H1 (cell line): ENCODE measurements around the gene CELA2A. TPM values are rescaled to one million over a fixed set of nuclear protein-coding genes. Genes with fewer than 3 reads are reported as not detected.

Experiments
- CHD2 ChIP-seq: IDR thresholded peaks from 2 replicates; pipeline ENCODE4 v1.6.1; 2012; ENCODE audit warnings: low read length, improper control_type of control experiment
- CHD7 ChIP-seq: fragments of 300-600 bp; sonication (generic); IDR thresholded peaks from 2 replicates; pipeline ENCODE4 v1.7.1; 2012; ENCODE audit warnings: low read length, moderate library complexity, mild to moderate bottlenecking, inconsistent platforms; ENCODE audit not compliant: insufficient replicate concordance
- PHF8 ChIP-seq: fragments of 200-600 bp; sonication (generic); conservative IDR thresholded peaks from 2 replicates; pipeline ENCODE4 v1.7.1; 2012; ENCODE audit warnings: low read depth, mild to moderate bottlenecking, inconsistent platforms, low read length, moderate library complexity
- RAD21 ChIP-seq, 2 experiments: IDR thresholded peaks in 1 of 2; conservative IDR thresholded peaks in 1 of 2; 2 replicates each; pipeline ENCODE4 v1.6.1; 2011; ENCODE audit warnings: low read depth in 2 of 2, low read length in 2 of 2, improper control_type of control experiment in 1 of 2, inconsistent platforms in 1 of 2, mild to moderate bottlenecking in 1 of 2, moderate library complexity in 1 of 2
- RBBP5 ChIP-seq: IDR thresholded peaks from 2 replicates; pipeline ENCODE4 v1.7.1; 2012; ENCODE audit warnings: low read depth, mild to moderate bottlenecking, inconsistent platforms, low read length, moderate library complexity, borderline replicate concordance
- SAP30 ChIP-seq: fragments of 300-600 bp; sonication (generic); IDR thresholded peaks from 2 replicates; pipeline ENCODE4 v1.7.1; 2012; ENCODE audit warnings: low read length, moderate library complexity, mild to moderate bottlenecking, inconsistent platforms; ENCODE audit not compliant: insufficient read depth, insufficient replicate concordance
- SIRT6 ChIP-seq: IDR thresholded peaks from one replicate; pipeline ENCODE4 v1.7.1; 2012; ENCODE audit warnings: low read length, inconsistent platforms
- SIX5 ChIP-seq: IDR thresholded peaks from 2 replicates; pipeline ENCODE4 v1.6.1; 2011; ENCODE audit warnings: mild to moderate bottlenecking, low read depth, low read length
- SP1 ChIP-seq: IDR thresholded peaks from 2 replicates; pipeline ENCODE4 v1.6.1; 2011; ENCODE audit warnings: low read depth, low read length
- TAF1 ChIP-seq: IDR thresholded peaks from 2 replicates; pipeline ENCODE4 v1.6.1; 2011; ENCODE audit warnings: mild to moderate bottlenecking, low read depth, low read length
- polyA plus RNA-seq, 7 experiments: library from polyadenylated mRNA; depleted of rRNA in 3 of 7; stranded (reverse) in 5 of 7; unstranded in 2 of 7; fragments of >200 nt in 5 of 7; fragments of 200-250 nt in 2 of 7; gene quantifications; 1 replicate in 5 of 7; 2 replicates in 1 of 7; 4 replicates in 1 of 7; pipeline versions ENCODE4 v1.2.1 to v1.2.3, GENCODE V29; 2011 to 2013; ENCODE audit warnings: missing spikeins in 2 of 7, mixed read lengths in 2 of 7
- total RNA-seq: library from RNA; stranded (reverse); fragmentation: NEBNext Ultra II Directional; extraction: Animal tissue kit (Norgen Biotek cat#: 25700); gene quantifications from 2 replicates; pipeline ENCODE4 v1.2.1, GENCODE V29; 2021

CELA2A gene
- total and polyA plus RNA-seq, 2 of the 8 experiments (the other 6 are each of a cell fraction or from before 2014, with no cell fraction given), result not detected

GRCh38 chr1:15446212-15446611 lies 10.3 kb upstream of the CELA2A start (continued):
- TF ChIP-seq CHD7, result no peak
- no peak for TF ChIP-seq CHD2
- TF ChIP-seq TAF1, result no peak
- no peak for TF ChIP-seq SAP30
- no peak for TF ChIP-seq SIX5
- no peak for TF ChIP-seq SIRT6
- TF ChIP-seq PHF8, result no peak
- no peak for TF ChIP-seq RAD21 (IDR thresholded peaks at IDR 0.05 in 1 of 2, conservative IDR thresholded peaks at IDR 0.05 in 1 of 2; ENCODE audit: low read depth in 2 of 2, low read length in 2 of 2)
- TF ChIP-seq SP1, result no peak
- no peak for TF ChIP-seq RBBP5
